GM12878 (cell line): Measurements from ENCODE around the gene EFCAB10. TPM values are rescaled to one million over a fixed set of nuclear protein-coding genes. Genes with fewer than 3 reads are reported as not detected.

Experiments
- ATAC-seq: fragments of 200-7000 bp; cut with Tn5 transposase; 3 replicates; pipeline ENCODE4 v1.9.1; 2020; ENCODE audit warnings: mild to moderate bottlenecking, moderate library complexity
- BruUV-seq: library from RNA; stranded (reverse); fragments of 400-500 nt; replicated peaks from 2 replicates; lab custom pipeline; 2021; lab: Mats Ljungman, UMichigan
- CTCF ChIA-PET: fragments of 300-600 bp; sonication (Branson Sonifier 250); formaldehyde crosslinking; extraction: SDS; loops from one replicate; lab custom pipeline; 2021; ENCODE audit warnings: inconsistent platforms; lab: Yijun Ruan, JAX
- POLR2A ChIA-PET: fragments of 350-600 bp; formaldehyde crosslinking; extraction: SDS; loops from one replicate; lab custom pipeline; 2021; ENCODE audit warnings: inconsistent platforms; lab: Charles Lee
- RAD21 ChIA-PET: fragments of 300-600 bp; sonication (Branson Sonifier 250); formaldehyde crosslinking; loops from one replicate; lab custom pipeline; 2023; ENCODE audit warnings: antibody characterized with exemption; ENCODE audit not compliant: unreplicated experiment; lab: Charles Lee
- SMC1A ChIA-PET: fragments of 300-600 bp; sonication (Branson Sonifier 250); formaldehyde crosslinking; loops from one replicate; lab custom pipeline; 2023; ENCODE audit not compliant: unreplicated experiment, uncharacterized antibody; lab: Charles Lee
- DNase-seq: peaks from one replicate; pipeline ENCODE4 v3.0.0-alpha.2; 2011; ENCODE audit warnings: low read depth, low spot score
- FAIRE-seq: peaks from 3 replicates; lab custom pipeline; 2011; peaks lifted over from hg19 to GRCh38; lab: Jason Lieb, UNC
- H2AFZ ChIP-seq: 2 replicates; pipeline ENCODE4 v1.6.0; 2011; ENCODE audit warnings: low read depth, low read length, control low read depth; ENCODE audit not compliant: control insufficient read depth
- H3K27ac ChIP-seq: 2 replicates; pipeline ENCODE4 v1.5.1; 2011; ENCODE audit warnings: control low read depth; ENCODE audit not compliant: control insufficient read depth, insufficient read depth
- H3K27me3 ChIP-seq, 2 experiments: replicated peaks in 1 of 2; 2 replicates each; pipeline versions ENCODE4 v1.6.0 to v1.6.1; 2011; ENCODE audit warnings: low read length in 1 of 2; ENCODE audit not compliant: control insufficient read depth in 2 of 2, insufficient read depth in 2 of 2
- H3K36me3 ChIP-seq, 2 experiments: 2 replicates each; pipeline ENCODE4 v1.5.1; 2011; ENCODE audit warnings: low read length in 1 of 2; ENCODE audit not compliant: control insufficient read depth in 2 of 2, insufficient read depth in 2 of 2
- H3K4me1 ChIP-seq: 2 replicates; pipeline ENCODE4 v1.6.1; 2011; ENCODE audit warnings: mild to moderate bottlenecking, low read length, moderate library complexity, mixed read lengths; ENCODE audit not compliant: control insufficient read depth, insufficient read depth
- H3K4me2 ChIP-seq: 2 replicates; pipeline ENCODE4 v1.6.0; 2011; ENCODE audit warnings: control low read depth; ENCODE audit not compliant: control insufficient read depth, insufficient read depth
- H3K4me3 ChIP-seq: fragments of 200-600 bp; sonication (generic); 2 replicates; pipeline ENCODE4 v1.5.1; 2016
- H3K79me2 ChIP-seq: 2 replicates; pipeline ENCODE4 v1.6.0; 2011; ENCODE audit warnings: low read length; ENCODE audit not compliant: control insufficient read depth, insufficient read depth
- H3K9ac ChIP-seq: 2 replicates; pipeline ENCODE4 v1.8.0; 2011; ENCODE audit warnings: low read length, control low read depth, mixed read lengths; ENCODE audit not compliant: control insufficient read depth, insufficient read depth
- H3K9me3 ChIP-seq: replicated peaks from 3 replicates; pipeline ENCODE4 v1.5.1; 2011; ENCODE audit warnings: mild to moderate bottlenecking, low read length; ENCODE audit not compliant: control insufficient read depth, insufficient read depth
- H4K20me1 ChIP-seq: 2 replicates; pipeline ENCODE4 v1.6.0; 2011; ENCODE audit not compliant: control insufficient read depth, insufficient read depth
- ATF7 ChIP-seq: fragments of 450-650 bp; IDR thresholded peaks from 2 replicates; pipeline ENCODE4 v1.6.1; 2016; ENCODE audit warnings: low read depth, mild to moderate bottlenecking
- BCL11A ChIP-seq: IDR thresholded peaks from 2 replicates; pipeline ENCODE4 v1.6.1; 2011; ENCODE audit warnings: low read depth, low read length
- CBFB ChIP-seq: IDR thresholded peaks from 2 replicates; pipeline ENCODE4 v1.6.1; 2016; ENCODE audit warnings: antibody characterized with exemption, low read depth
- CBX5 ChIP-seq: sonication (generic); IDR thresholded peaks from 2 replicates; pipeline ENCODE4 v1.6.1; 2016; ENCODE audit warnings: low read depth, moderate library complexity, mild to moderate bottlenecking, inconsistent platforms
- DPF2 ChIP-seq: fragments of 450-650 bp; IDR thresholded peaks from 2 replicates; pipeline ENCODE4 v1.6.1; 2017; ENCODE audit warnings: mild to moderate bottlenecking
- EED ChIP-seq: sonication (generic); IDR thresholded peaks from 2 replicates; pipeline ENCODE4 v1.6.1; 2016; ENCODE audit warnings: antibody characterized with exemption, low read depth
- IKZF1 ChIP-seq: fragments of 450-650 bp; conservative IDR thresholded peaks from 2 replicates; pipeline ENCODE4 v1.6.1; 2017; ENCODE audit warnings: antibody characterized with exemption, mild to moderate bottlenecking
- KLF5 ChIP-seq: fragments of 450-650 bp; IDR thresholded peaks from 2 replicates; pipeline ENCODE4 v1.6.1; 2014; ENCODE audit warnings: mild to moderate bottlenecking; ENCODE audit not compliant: partially characterized antibody
- MTA2 ChIP-seq: fragments of 450-650 bp; IDR thresholded peaks from 2 replicates; pipeline ENCODE4 v1.6.1; 2016; ENCODE audit warnings: low read depth, mild to moderate bottlenecking, moderate library complexity
- MXI1 ChIP-seq: fragments of 150-350 bp; IDR thresholded peaks from 2 replicates; pipeline ENCODE4 v1.6.1; 2011; ENCODE audit warnings: low read depth, mild to moderate bottlenecking, inconsistent platforms, low read length, improper control_type of control experiment
- NR2F1 ChIP-seq: fragments of 450-650 bp; conservative IDR thresholded peaks from 2 replicates; pipeline ENCODE4 v1.6.1; 2017; ENCODE audit warnings: mild to moderate bottlenecking
- RAD51 ChIP-seq: fragments of 450-650 bp; IDR thresholded peaks from 2 replicates; pipeline ENCODE4 v1.6.1; 2016; ENCODE audit warnings: moderate library complexity, mild to moderate bottlenecking, inconsistent platforms
- WGBS: methylation state at CpG from one replicate; pipeline ENCODE4 v1.1.6; 2016; ENCODE audit warnings: low lambda C conversion rate; ENCODE audit not compliant: insufficient replicate concordance, insufficient coverage; ENCODE audit errors: missing lambda C conversion rate; 5-methylcytosine and 5-hydroxymethylcytosine counted together
- in situ Hi-C: fragments of 300-500 bp; cut with MboI; formaldehyde crosslinking; loops from 9 replicates; pipeline ENCODE4 v1.14.3; 2018; ENCODE audit warnings: mixed read lengths
- intact Hi-C: fragments of 100-400 bp; cut with micrococcal nuclease; formaldehyde crosslinking; loops from one replicate; pipeline ENCODE4 v1.14.2; 2022; ENCODE audit not compliant: unreplicated experiment
- polyA plus RNA-seq, 11 experiments: library from polyadenylated mRNA; depleted of rRNA in 4 of 11; unstranded in 6 of 11; stranded (reverse) in 5 of 11; fragments of >200 nt; fragmentation: Nextera tagmentation in 4 of 11; fragmentation: Illumina TruSeq in 1 of 11; extraction: Ambion mirVana in 4 of 11; extraction: Trizol in 1 of 11; gene quantifications; 1 replicate in 1 of 11; 2 replicates in 10 of 11; pipeline versions ENCODE4 v1.2.1 to v1.2.3, GENCODE V29; 2011 to 2016; ENCODE audit warnings: inconsistent platforms in 2 of 11, missing spikeins in 2 of 11, low read depth in 1 of 11
- total RNA-seq, 4 experiments: library from RNA; depleted of rRNA in 3 of 4; stranded (reverse); fragments of >200 nt in 3 of 4; fragmentation: Illumina TruSeq in 1 of 4; extraction: Trizol in 1 of 4; gene quantifications; 2 replicates each; pipeline versions ENCODE4 v1.2.1 to v1.2.3, GENCODE V29; 2013 to 2021
- TF ChIP-seq, protein P1 (sequence below): fragments of 450-650 bp; IDR thresholded peaks from 2 replicates; pipeline ENCODE4 v1.6.1; 2016; ENCODE audit warnings: mild to moderate bottlenecking, moderate library complexity, borderline replicate concordance
- TF ChIP-seq, protein P2 (sequence below): IDR thresholded peaks from 2 replicates; pipeline ENCODE4 v1.6.1; 2012; ENCODE audit warnings: low read depth, low read length, improper control_type of control experiment
- TF ChIP-seq, protein P3 (sequence below): IDR thresholded peaks from 2 replicates; pipeline ENCODE4 v1.6.1; 2012; ENCODE audit warnings: low read length, inconsistent platforms
- TF ChIP-seq, protein P4 (sequence below): IDR thresholded peaks from 2 replicates; pipeline ENCODE4 v1.6.1; 2011; ENCODE audit warnings: low read depth, mild to moderate bottlenecking, low read length, moderate library complexity, borderline replicate concordance; ENCODE audit errors: extremely low read depth

Gene EFCAB10
- total and polyA plus RNA-seq, 10 of the 15 experiments (the other 5 are each of a cell fraction or from before 2014, with no cell fraction given): 0.38 to 1.0 (median 0.54) TPM; not detected in 6

DNA sequence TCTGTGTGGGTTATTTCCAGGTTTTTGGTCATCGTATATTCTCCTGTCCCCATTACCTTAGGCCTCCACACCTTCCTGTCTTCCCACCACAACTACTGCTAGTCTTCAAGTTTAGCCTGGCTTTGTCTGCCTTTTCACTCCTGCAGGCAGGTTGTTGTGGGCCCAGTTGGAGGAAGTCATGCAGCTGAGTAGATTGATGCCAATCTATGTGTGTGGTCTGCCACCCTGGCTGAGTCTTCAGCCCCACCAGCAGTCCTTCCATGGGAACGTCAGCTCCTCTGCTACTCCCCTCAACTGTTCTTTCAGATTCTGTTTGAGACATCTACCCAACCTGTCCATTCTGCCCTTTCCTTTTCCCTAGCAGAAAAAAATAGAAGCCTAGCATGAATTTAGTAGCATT lies 43.0 kb downstream of the EFCAB10 start (continued):
- TF ChIP-seq, protein P1, sequence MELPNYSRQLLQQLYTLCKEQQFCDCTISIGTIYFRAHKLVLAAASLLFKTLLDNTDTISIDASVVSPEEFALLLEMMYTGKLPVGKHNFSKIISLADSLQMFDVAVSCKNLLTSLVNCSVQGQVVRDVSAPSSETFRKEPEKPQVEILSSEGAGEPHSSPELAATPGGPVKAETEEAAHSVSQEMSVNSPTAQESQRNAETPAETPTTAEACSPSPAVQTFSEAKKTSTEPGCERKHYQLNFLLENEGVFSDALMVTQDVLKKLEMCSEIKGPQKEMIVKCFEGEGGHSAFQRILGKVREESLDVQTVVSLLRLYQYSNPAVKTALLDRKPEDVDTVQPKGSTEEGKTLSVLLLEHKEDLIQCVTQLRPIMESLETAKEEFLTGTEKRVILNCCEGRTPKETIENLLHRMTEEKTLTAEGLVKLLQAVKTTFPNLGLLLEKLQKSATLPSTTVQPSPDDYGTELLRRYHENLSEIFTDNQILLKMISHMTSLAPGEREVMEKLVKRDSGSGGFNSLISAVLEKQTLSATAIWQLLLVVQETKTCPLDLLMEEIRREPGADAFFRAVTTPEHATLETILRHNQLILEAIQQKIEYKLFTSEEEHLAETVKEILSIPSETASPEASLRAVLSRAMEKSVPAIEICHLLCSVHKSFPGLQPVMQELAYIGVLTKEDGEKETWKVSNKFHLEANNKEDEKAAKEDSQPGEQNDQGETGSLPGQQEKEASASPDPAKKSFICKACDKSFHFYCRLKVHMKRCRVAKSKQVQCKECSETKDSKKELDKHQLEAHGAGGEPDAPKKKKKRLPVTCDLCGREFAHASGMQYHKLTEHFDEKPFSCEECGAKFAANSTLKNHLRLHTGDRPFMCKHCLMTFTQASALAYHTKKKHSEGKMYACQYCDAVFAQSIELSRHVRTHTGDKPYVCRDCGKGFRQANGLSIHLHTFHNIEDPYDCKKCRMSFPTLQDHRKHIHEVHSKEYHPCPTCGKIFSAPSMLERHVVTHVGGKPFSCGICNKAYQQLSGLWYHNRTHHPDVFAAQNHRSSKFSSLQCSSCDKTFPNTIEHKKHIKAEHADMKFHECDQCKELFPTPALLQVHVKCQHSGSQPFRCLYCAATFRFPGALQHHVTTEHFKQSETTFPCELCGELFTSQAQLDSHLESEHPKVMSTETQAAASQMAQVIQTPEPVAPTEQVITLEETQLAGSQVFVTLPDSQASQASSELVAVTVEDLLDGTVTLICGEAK: no peak
- TF ChIP-seq MXI1: no peak
- TF ChIP-seq DPF2: no peak
- no peak for TF ChIP-seq RAD51
- TF ChIP-seq NR2F1: no peak
- no peak for TF ChIP-seq CBX5
- no peak for TF ChIP-seq BCL11A
- TF ChIP-seq IKZF1: no peak

DNA sequence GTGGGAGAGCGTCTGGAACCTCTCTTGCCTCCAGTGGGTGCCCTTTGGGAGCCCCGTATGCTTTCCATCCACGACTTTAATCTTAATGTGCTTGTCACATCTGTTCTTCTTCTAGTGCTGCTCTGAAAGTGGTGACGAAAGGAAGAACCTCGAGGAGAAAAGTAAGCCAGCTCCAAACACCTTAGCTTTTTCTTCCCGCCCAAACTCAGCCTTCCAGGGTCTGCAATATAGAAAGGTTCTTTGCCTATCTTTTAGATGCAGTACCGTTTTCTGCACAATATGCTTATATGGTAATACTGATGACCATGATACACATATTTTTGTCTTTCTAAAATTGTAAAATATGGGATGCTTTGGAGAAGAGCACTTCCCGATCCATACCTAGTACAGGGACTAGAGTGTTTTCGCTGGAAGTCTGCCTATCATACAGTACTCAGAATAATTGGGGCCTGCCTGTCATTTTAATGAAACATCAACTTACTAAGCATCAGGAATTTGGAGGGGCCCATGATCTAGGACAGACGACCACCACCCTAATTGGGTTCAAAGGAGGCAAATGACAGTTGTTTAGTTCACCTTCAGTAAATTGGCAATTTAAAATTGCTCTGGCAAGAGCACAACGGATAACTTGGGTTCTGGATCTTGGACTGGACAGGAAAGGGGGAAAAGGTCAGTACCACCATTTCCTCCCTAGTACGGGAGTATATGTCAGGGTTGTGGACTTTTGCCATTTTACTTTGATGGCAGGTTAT lies 48.4 kb downstream of the EFCAB10 start:
- Histone ChIP-seq H3K36me3 (no peaks in the 10 kb centered on the region; a peak in 2 of 4 replicates), H3K79me2 (peaks cover 19% of the 10 kb centered on the region), H3K4me2 (peak overlapping the region; percentile 90), H3K4me3 (peak overlapping the region; percentile 93), H3K9me3 (no peaks in the 10 kb centered on the region), H3K9ac (peak overlapping the region; percentile 97), H2AFZ (peak overlapping the region; percentile 73), H3K27ac (peak overlapping the region; percentile 51), H3K4me1 (peaks cover 3% of the 10 kb centered on the region), H4K20me1 (no peaks in the 10 kb centered on the region), H3K27me3 (no peaks in the 10 kb centered on the region)
- ChIA-PET POLR2A (interaction anchor here (1.0 kb wide), 1 partner anchor 606 kb away, joined by 3 read pairs; no protein-coding TSS in a partner anchor), CTCF (interaction anchor here (0.6 to 3.5 kb wide), 9 partner anchors 10 to 889 kb away, joined by 3 to 24 read pairs (median 4); no protein-coding TSS in a partner anchor), RAD21 (interaction anchor here (1.1 to 3.1 kb wide), 3 partner anchors 55 to 550 kb away, joined by 4 to 24 read pairs (median 4); no protein-coding TSS in a partner anchor), SMC1A (interaction anchor here (1.4 to 1.5 kb wide), 2 partner anchors 47 to 57 kb away, joined by 4 to 6 read pairs; no protein-coding TSS in a partner anchor)
- intact Hi-C loops (loop anchor here (5.0 kb wide), 1 partner anchor 54 kb away; no protein-coding TSS in a partner anchor), in situ Hi-C loops (no loop called here)
- WGBS: 23% methylated on average over 12 of the region's 12 CpGs
- ATAC-seq: no peak
- TSS peak; percentile 82 for BruUV-seq
- FAIRE-seq: no peak
- no peak for DNase-seq
- TF ChIP-seq, protein P2, sequence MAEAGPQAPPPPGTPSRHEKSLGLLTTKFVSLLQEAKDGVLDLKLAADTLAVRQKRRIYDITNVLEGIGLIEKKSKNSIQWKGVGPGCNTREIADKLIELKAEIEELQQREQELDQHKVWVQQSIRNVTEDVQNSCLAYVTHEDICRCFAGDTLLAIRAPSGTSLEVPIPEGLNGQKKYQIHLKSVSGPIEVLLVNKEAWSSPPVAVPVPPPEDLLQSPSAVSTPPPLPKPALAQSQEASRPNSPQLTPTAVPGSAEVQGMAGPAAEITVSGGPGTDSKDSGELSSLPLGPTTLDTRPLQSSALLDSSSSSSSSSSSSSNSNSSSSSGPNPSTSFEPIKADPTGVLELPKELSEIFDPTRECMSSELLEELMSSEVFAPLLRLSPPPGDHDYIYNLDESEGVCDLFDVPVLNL: no peak
- TF ChIP-seq ATF7: no peak
- TF ChIP-seq, protein P3, sequence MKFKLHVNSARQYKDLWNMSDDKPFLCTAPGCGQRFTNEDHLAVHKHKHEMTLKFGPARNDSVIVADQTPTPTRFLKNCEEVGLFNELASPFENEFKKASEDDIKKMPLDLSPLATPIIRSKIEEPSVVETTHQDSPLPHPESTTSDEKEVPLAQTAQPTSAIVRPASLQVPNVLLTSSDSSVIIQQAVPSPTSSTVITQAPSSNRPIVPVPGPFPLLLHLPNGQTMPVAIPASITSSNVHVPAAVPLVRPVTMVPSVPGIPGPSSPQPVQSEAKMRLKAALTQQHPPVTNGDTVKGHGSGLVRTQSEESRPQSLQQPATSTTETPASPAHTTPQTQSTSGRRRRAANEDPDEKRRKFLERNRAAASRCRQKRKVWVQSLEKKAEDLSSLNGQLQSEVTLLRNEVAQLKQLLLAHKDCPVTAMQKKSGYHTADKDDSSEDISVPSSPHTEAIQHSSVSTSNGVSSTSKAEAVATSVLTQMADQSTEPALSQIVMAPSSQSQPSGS: no peak
- TF ChIP-seq EED: no peak
- no peak for TF ChIP-seq KLF5
- TF ChIP-seq MTA2: no peak
- no peak for TF ChIP-seq CBFB
- TF ChIP-seq, protein P4, sequence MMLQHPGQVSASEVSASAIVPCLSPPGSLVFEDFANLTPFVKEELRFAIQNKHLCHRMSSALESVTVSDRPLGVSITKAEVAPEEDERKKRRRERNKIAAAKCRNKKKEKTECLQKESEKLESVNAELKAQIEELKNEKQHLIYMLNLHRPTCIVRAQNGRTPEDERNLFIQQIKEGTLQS: no peak
